HAP-1 (cell line): ENCODE results near the gene ADAMTSL3.
"Not testable (repeated sequence)": the region's sequence is repeated elsewhere in the genome, so short reads cannot be mapped to it uniquely, and the experiment has no call there.

Experiments
- DNase-seq, 2 experiments: peaks; one replicate each; pipeline ENCODE4 v3.0.0-alpha.2; 2016 to 2020; ENCODE audit warnings: low spot score in 2 of 2
- H3K27me3 ChIP-seq: fragments of 250-450 bp; sonication (Bioruptor Pico); 2 replicates; pipeline ENCODE4 v1.5.1; 2020; ENCODE audit warnings: low read depth, mild to moderate bottlenecking, moderate library complexity
- H3K36me3 ChIP-seq: fragments of 250-450 bp; sonication (Bioruptor Pico); replicated peaks from 2 replicates; pipeline ENCODE4 v1.5.1; 2020; ENCODE audit warnings: mild to moderate bottlenecking
- H3K4me1 ChIP-seq: fragments of 250-450 bp; sonication (Bioruptor Pico); 2 replicates; pipeline ENCODE4 v1.5.1; 2020; ENCODE audit warnings: mild to moderate bottlenecking
- H3K4me3 ChIP-seq: fragments of 250-450 bp; sonication (Bioruptor Pico); 2 replicates; pipeline ENCODE4 v1.5.1; 2020; ENCODE audit warnings: mild to moderate bottlenecking, moderate library complexity
- H3K9me3 ChIP-seq: fragments of 250-450 bp; sonication (Bioruptor Pico); 2 replicates; pipeline ENCODE4 v1.5.1; 2020; ENCODE audit warnings: mild to moderate bottlenecking, moderate library complexity
- in situ Hi-C: fragments of 300-500 bp; cut with MboI; formaldehyde crosslinking; loops from 3 replicates; pipeline ENCODE4 v1.14.3; 2020; ENCODE audit warnings: low sequenced_read_pairs, inconsistent platforms, mixed read lengths

ADAMTSL3 gene

DNA sequence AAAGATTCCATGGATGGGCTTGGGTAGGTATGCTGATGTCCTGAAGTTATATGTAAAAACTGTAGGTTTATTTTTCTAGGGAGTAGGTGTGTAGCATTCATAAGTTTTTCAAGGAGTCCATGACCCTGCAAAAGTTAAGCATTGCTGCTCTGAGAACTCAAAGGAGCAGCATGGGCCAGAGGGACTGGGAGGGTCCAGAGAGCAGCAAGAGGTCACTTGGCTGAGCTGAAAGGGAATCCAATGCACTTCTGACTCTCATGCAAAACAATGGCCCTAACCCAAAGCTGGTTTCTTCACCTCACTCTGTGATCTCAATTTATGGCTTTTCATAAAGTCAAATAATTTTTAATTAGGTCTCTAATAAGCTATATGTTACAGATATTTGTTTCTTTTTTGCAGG is 383.4 kb downstream of the ADAMTSL3 start:
- no peaks in the 10 kb centered on the region for H3K36me3 ChIP-seq
- H3K4me1 ChIP-seq = no peaks in the 10 kb centered on the region
- in situ Hi-C loops = loop anchor here (25.0 kb wide), 2 partner anchors 600 to 775 kb away; partner anchors contain the start of gene SH3GL3
- no peak overlapping the region for H3K4me3 ChIP-seq
- no peak for DNase-seq
- no peaks in the 10 kb centered on the region for H3K9me3 ChIP-seq
- H3K27me3 ChIP-seq = peaks cover 3% of the 10 kb centered on the region; the same call in 1 of the 2 replicates

DNA sequence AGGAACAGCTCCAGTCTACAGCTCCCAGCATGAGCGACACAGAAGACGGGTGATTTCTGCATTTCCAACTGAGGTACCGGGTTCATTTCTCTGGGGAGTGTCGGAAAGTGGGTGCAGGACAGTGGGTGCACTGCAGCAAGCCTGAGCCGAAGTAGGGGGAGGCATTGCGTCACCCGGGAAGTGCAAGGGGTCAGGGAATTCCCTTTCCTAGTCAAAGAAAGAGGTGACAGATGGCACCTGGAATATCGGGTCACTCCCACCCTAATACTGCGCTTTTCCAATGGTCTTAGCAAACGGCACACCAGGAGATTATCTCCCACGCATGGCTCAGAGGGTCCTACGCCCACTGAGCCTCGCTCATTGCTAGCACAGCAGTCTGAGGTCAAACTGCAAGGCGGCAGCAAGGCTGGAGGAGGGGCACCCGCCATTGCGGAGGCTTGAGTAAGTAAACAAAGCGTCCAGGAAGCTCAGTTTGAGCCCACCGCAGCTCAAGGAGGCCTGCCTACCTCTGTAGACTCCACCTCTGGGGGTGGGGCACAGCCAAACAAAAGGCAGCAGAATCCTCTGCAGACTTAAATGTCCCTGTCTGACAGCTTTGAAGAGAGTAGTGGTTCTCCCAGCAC is 388.6 kb downstream of the ADAMTSL3 start:
- H3K27me3 ChIP-seq, H3K36me3 ChIP-seq, H3K9me3 ChIP-seq, H3K4me1 ChIP-seq, H3K4me3 ChIP-seq: not testable (repeated sequence)
- peak in 1 of 2 experiments; percentile 44 for DNase-seq
- in situ Hi-C loops = loop anchor here (25.0 kb wide), 2 partner anchors 605 to 780 kb away; partner anchors contain the start of gene SH3GL3

- Histone ChIP-seq H3K9me3 (no peaks in the 10 kb centered on the region), H3K4me1 (no peaks in the 10 kb centered on the region), H3K27me3 (no peaks in the 10 kb centered on the region; the same call in 1 of the 2 replicates), H3K4me3 (no peak overlapping the region), H3K36me3 (no peaks in the 10 kb centered on the region)
- in situ Hi-C loops = loop anchor here (25.0 kb wide), 2 partner anchors 609 to 784 kb away; partner anchors contain the start of gene SH3GL3
- DNase-seq = no peak
Measured at GRCh38 chr15:84046064-84046637, 392.2 kb downstream of the ADAMTSL3 start.

DNA sequence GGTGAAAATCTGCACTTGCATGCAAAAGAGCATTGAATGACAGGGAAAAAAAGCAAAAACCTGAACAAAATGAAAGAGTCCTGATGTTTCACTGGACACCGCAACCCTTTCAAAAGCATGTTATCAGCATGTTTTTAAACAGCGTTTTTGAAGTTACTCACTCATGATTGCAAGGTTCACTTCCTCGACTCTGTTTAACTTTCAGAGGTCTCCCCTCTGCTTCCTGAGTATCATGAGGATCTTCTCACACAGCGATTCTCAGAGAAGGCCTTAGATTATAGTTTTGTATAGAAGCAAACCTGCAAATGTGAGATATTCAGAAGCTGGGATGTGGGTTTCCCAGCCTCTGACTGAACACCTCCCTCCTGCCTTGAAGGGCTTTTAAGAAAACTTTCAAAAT is 395.6 kb downstream of the ADAMTSL3 start:
- H3K27me3 ChIP-seq, DNase-seq, H3K4me3 ChIP-seq, H3K9me3 ChIP-seq, H3K36me3 ChIP-seq, H3K4me1 ChIP-seq: not testable (repeated sequence)
- in situ Hi-C loops = loop anchor here (25.0 kb wide), 2 partner anchors 612 to 787 kb away; partner anchors contain the start of gene SH3GL3

DNA sequence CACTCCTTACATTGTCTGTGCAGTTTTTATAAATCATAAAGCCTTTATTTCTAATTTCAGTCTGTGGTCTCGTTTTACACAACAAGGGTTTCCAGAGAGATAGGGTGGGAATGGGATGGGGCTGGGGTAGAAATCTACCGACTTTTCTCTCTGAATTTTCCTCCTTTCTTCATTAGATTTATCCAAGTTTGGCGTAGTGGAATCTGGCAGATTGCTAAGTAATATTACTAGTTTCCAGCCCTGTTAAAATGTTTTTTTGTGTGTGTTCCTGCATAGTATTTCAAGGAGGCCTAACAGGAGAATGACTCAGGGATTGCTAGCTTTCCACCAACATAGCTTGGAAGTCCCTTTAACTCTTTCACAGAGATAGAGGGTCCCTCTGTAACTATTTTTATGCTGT is 396.2 kb downstream of the ADAMTSL3 start:
- H3K27me3 ChIP-seq = no peaks in the 10 kb centered on the region; the same call in 1 of the 2 replicates
- no peak for DNase-seq
- H3K4me1 ChIP-seq = no peaks in the 10 kb centered on the region
- H3K4me3 ChIP-seq = no peak overlapping the region
- no peaks in the 10 kb centered on the region for H3K9me3 ChIP-seq
- in situ Hi-C loops = no loop called here
- no peaks in the 10 kb centered on the region for H3K36me3 ChIP-seq

GRCh38 chr15:84051146-84051545 is 397.2 kb downstream of the ADAMTSL3 start:
- in situ Hi-C loops, DNase-seq, H3K9me3 ChIP-seq, H3K4me3 ChIP-seq, H3K27me3 ChIP-seq, H3K36me3 ChIP-seq, H3K4me1 ChIP-seq: not testable (repeated sequence)

DNA sequence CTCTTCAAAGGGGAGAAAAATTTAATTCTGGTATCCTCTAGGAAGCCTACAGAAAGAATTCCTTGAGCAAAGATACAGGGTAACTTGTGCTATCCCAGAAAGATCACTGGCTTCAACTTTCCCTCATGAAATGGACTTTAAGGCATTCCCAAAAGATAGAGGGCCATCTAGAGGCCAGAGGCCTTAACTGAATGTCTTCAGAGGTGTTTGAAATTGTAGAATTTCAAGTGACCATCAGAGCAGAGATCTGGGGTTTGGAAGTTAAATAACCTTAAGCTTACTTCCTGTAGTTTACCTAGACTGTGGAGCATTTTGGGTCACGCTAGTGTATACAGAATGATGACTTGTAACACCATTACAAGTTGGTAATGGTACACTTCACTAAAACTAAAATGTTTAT is 400.6 kb downstream of the ADAMTSL3 start:
- DNase-seq, H3K4me3 ChIP-seq, H3K9me3 ChIP-seq, H3K36me3 ChIP-seq, in situ Hi-C loops, H3K27me3 ChIP-seq, H3K4me1 ChIP-seq: not testable (repeated sequence)

- Histone ChIP-seq H3K9me3 (peaks cover 6% of the 10 kb centered on the region; the same call in 1 of the 2 replicates), H3K36me3 (no peaks in the 10 kb centered on the region), H3K27me3 (0 out of 2 replicates have a peak, but pooled peaks cover 6% of the 10 kb centered on the region), H3K4me3 (no peak overlapping the region), H3K4me1 (no peaks in the 10 kb centered on the region)
- in situ Hi-C loops = no loop called here
- DNase-seq = no peak
Measured at GRCh38 chr15:84057714-84058331, 403.9 kb downstream of the ADAMTSL3 start.

GRCh38 chr15:84063674-84064073 is 409.8 kb downstream of the ADAMTSL3 start:
- H3K4me1 ChIP-seq, H3K27me3 ChIP-seq, DNase-seq, in situ Hi-C loops, H3K9me3 ChIP-seq, H3K4me3 ChIP-seq, H3K36me3 ChIP-seq: not testable (repeated sequence)

- in situ Hi-C loops, H3K9me3 ChIP-seq, H3K27me3 ChIP-seq, H3K4me3 ChIP-seq, H3K36me3 ChIP-seq, DNase-seq, H3K4me1 ChIP-seq: not testable (repeated sequence)
Measured at GRCh38 chr15:84068674-84069073, 414.8 kb downstream of the ADAMTSL3 start.

- H3K4me1 ChIP-seq, in situ Hi-C loops, DNase-seq, H3K9me3 ChIP-seq, H3K36me3 ChIP-seq, H3K27me3 ChIP-seq, H3K4me3 ChIP-seq: not testable (repeated sequence)
Measured at GRCh38 chr15:84078038-84078437, 424.1 kb downstream of the ADAMTSL3 start.

GRCh38 chr15:84079325-84079884 is 425.5 kb downstream of the ADAMTSL3 start:
- peak overlapping the region; percentile 59 for H3K4me3 ChIP-seq
- in situ Hi-C loops, H3K36me3 ChIP-seq, H3K27me3 ChIP-seq, H3K9me3 ChIP-seq, H3K4me1 ChIP-seq: not testable (repeated sequence)
- peak in 1 of 2 experiments; percentile 12 for DNase-seq

DNA sequence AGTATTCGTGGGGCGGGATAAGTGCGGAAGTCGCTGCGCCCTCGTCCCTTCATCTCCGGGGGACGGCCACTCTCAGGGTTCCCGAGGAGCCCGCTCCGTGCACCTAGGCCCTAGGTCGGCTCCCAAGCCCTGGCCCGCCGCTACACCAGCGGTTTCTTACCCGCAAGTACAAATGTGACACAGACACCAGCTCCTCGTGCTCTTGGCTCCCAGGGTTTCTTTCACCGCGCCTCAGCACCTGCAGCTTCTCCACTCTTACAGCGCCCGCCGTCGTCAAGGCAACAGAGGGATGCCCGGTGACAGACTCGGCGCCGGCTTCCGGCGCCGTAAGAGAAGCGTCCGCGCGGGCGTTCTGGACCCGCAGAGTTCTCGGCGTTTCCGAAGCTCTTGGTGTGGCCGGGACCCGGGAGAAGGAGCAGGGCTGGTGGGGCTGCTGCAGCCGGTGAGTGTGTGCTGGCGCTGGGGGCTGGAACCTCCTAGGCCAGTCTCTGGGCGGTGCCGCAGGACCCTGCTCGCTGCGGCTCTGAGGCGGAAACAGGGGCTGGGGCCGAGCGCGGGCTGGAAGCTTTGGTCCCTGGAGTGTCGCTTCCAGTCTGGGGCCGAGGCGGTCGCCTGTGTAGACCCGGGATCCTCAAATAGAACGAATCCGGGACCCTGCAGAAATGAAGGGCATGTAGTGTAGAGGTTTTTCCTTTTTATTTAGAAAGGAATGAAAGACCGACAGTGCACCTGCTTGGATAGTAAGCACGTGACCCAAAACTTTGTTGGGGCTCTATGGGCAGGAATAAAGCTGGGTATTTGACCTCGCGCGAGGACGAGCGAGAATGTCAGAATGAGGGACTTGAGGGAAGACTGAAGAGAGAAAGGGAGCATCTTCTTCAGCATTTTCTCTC is 426.2 kb downstream of the ADAMTSL3 start:
- Histone ChIP-seq H3K4me3 (peak overlapping the region; percentile 59), H3K4me1 (peaks cover 4% of the 10 kb centered on the region; the same call in 1 of the 2 replicates), H3K9me3 (no peaks in the 10 kb centered on the region), H3K27me3 (peaks cover 7% of the 10 kb centered on the region), H3K36me3 (no peaks in the 10 kb centered on the region)
- in situ Hi-C loops = no loop called here
- peak; percentile 66 to 91 for DNase-seq
